Heart right ventricle (tissue), 16 donors: ENCODE measurements around the gene HPS1. TPM values are rescaled to one million over a fixed set of nuclear protein-coding genes. Genes with fewer than 3 reads are reported as not detected.

Experiments used
- ATAC-seq, 8 donors: fragments of 200-7000 bp; cut with Tn5 transposase; one replicate each; pipeline ENCODE4 v1.9.1; 2020; ENCODE audit warnings: mild to moderate bottlenecking in 8 of 8, moderate library complexity in 8 of 8, moderate number of reproducible peaks in 1 of 8
- DNase-seq, 2 donors: peaks; one replicate each; pipeline ENCODE4 v3.0.0-alpha.2; 2020
- H3K27ac ChIP-seq, 10 donors: fragments of 200-600 bp; sonication (generic) in 2 of 10; one replicate each; pipeline versions ENCODE4 v1.5.0 to v1.8.0; 2020 to 2022; ENCODE audit warnings: mild to moderate bottlenecking in 3 of 10
- H3K27me3 ChIP-seq, 7 donors: fragments of 200-600 bp; one replicate each; pipeline ENCODE4 v1.8.0; 2021 to 2022; ENCODE audit warnings: mild to moderate bottlenecking in 2 of 7
- H3K36me3 ChIP-seq, 9 donors: fragments of 200-600 bp; sonication (generic) in 1 of 9; one replicate each; pipeline versions ENCODE4 v1.5.0 to v1.8.0; 2020 to 2022; ENCODE audit warnings: mild to moderate bottlenecking in 2 of 9
- H3K4me1 ChIP-seq, 9 donors: fragments of 200-600 bp; sonication (generic) in 1 of 9; one replicate each; pipeline versions ENCODE4 v1.5.0 to v1.8.0; 2020 to 2022; ENCODE audit warnings: mild to moderate bottlenecking in 4 of 9
- H3K4me3 ChIP-seq, 10 donors: fragments of 200-600 bp; sonication (generic) in 2 of 10; one replicate each; pipeline versions ENCODE4 v1.5.0 to v1.8.0; 2020 to 2022; ENCODE audit warnings: mild to moderate bottlenecking in 7 of 10, moderate library complexity in 2 of 10
- H3K9me3 ChIP-seq, 11 donors: fragments of 200-600 bp in 10 of 11; sonication (generic) in 2 of 11; one replicate each; pipeline versions ENCODE4 v1.5.0 to v1.8.0; 2013 to 2022; ENCODE audit warnings: mild to moderate bottlenecking in 2 of 11, control low read depth in 1 of 11, moderate library complexity in 1 of 11
- CTCF ChIP-seq, 9 donors: fragments of 200-600 bp; sonication (generic) in 2 of 9; IDR thresholded peaks; one replicate each; pipeline versions ENCODE4 v1.5.0 to v1.8.0; 2021 to 2022; ENCODE audit warnings: antibody characterized with exemption in 9 of 9, mild to moderate bottlenecking in 5 of 9, moderate library complexity in 1 of 9
- WGBS, 2 donors: extraction: QIAGEN DNeasy Blood & Tissue Kit; methylation state at CpG; one replicate each; pipeline ENCODE4 v1.1.7; 2013; ENCODE audit warnings: inconsistent platforms in 1 of 2; 5-methylcytosine and 5-hydroxymethylcytosine counted together
- intact Hi-C, 10 donors: fragments of 100-400 bp; cut with DNase I; formaldehyde crosslinking; loops; one replicate each; pipeline versions ENCODE4 v1.11.1 to v1.14.2; 2022
- polyA plus RNA-seq, 2 donors: library from polyadenylated mRNA; stranded (reverse); fragments of 200-250 nt; gene quantifications; one replicate each; pipeline ENCODE4 v1.2.3, GENCODE V29; 2013
- total RNA-seq, 10 donors: library from RNA; stranded (reverse); fragmentation: NEBNext Ultra II Directional in 3 of 10; extraction: Animal tissue kit (Norgen Biotek cat#: 25700) in 3 of 10; gene quantifications; one replicate each; pipeline versions ENCODE4 v1.2.1 to v1.2.4, GENCODE V29; 2021 to 2023
- donor health status: Arrhythmogenic right ventricular cardiomyopathy.
- donor health status: ischemic (EF 13 %, LVEDD 7.1; RV severe dilation, severe dysfunction).
- donor health status: healthy with polysubstance abuse.
- donor health status: DM: no; HTN: yes; CAD: no.
- donor health status: DM: no; HTN: no; CAD: no.
- donor health status: ischemic (EF 25% LVEDD 6.9; RV normal size, moderate dysfunction).
- donor health status: ischemic (EF 25% LVEDD 5.7; RV mildly dilated, moderate dysfunction).
- donor health status: healthy.
- donor health status: DM: yes; HTN: yes; CAD: no.
- donor health status: Ischemic cardiomyopathy.
- donor health status: ischemic (EF 35%, LVEDD 5.7; RV mildly dilated, moderate dysfunction).
- donor health status: nonischemic (EF 11% LVEDD 7.7; RV severe dilation, severe dysfunction).
- donor health status: DM: yes; HTN: yes; CAD: no.
- donor health status: PGD.
- donor health status: ischemic (EF 29% LVEDD 5.4; RV normal size, mild dysfunction).
- donor health status: nonischemic (EF 23%, LVEDD 6.1; RV moderate dilation, normal function).

Gene HPS1
- total and polyA plus RNA-seq, 12 donors: 21.2 to 54.3 (median 33.4) TPM

- Histone ChIP-seq H3K4me1 (peaks cover 14 to 37% (median 24%) of the 10 kb centered on the region in 9 donors), H3K36me3 (peaks cover 0 to 64% (median 35%) of the 10 kb centered on the region in 9 donors), H3K27ac (no peak overlapping the region), H3K27me3 (no peaks in the 10 kb centered on the region), H3K4me3 (no peak overlapping the region), H3K9me3 (no peaks in the 10 kb centered on the region)
- 94 to 97% methylated on average over 19 of the region's 19 CpGs for WGBS, 2 donors
- intact Hi-C loops: loop anchor here in 2 of 10 donors (5.0 to 10.0 kb wide), 2 partner anchors 75 to 153 kb away; partner anchors contain the start of gene LOXL4 (in 2 of the 2)
- no peak for TF ChIP-seq CTCF (IDR thresholded peaks at IDR 0.05)
- ATAC-seq (no peak), DNase-seq (no peak)
Observed at GRCh38 chr10:98417481-98417959, 29.2 kb downstream of the HPS1 start.

- WGBS, 2 donors: 87 to 90% methylated on average over 18 of the region's 18 CpGs
- intact Hi-C loops: loop anchor here in 2 of 10 donors (5.0 to 10.0 kb wide), 2 partner anchors 74 to 152 kb away; partner anchors contain the start of gene LOXL4 (in 2 of the 2)
- Histone ChIP-seq H3K4me3 (no peak overlapping the region), H3K9me3 (no peaks in the 10 kb centered on the region), H3K36me3 (peaks cover 0 to 57% (median 30%) of the 10 kb centered on the region in 9 donors), H3K27me3 (no peaks in the 10 kb centered on the region), H3K27ac (no peak overlapping the region), H3K4me1 (peaks cover 16 to 44% (median 28%) of the 10 kb centered on the region in 9 donors)
- DNase-seq (no peak), ATAC-seq (no peak)
- TF ChIP-seq CTCF (IDR thresholded peaks at IDR 0.05): no peak
Observed at GRCh38 chr10:98416606-98417388, 29.9 kb downstream of the HPS1 start.

- intact Hi-C loops: loop anchor here in 2 of 10 donors (5.0 to 10.0 kb wide), 2 partner anchors 73 to 151 kb away; partner anchors contain the start of gene LOXL4 (in 2 of the 2)
- Histone ChIP-seq H3K4me1 (peaks cover 16 to 52% (median 36%) of the 10 kb centered on the region in 9 donors), H3K36me3 (peaks cover 0 to 48% (median 30%) of the 10 kb centered on the region in 9 donors), H3K27me3 (no peaks in the 10 kb centered on the region), H3K9me3 (no peaks in the 10 kb centered on the region), H3K4me3 (no peak overlapping the region), H3K27ac (peak overlapping the region in 9 of 10 donors; percentile 73 to 92 (median 85))
- WGBS, 2 donors: 48 to 56% methylated on average over 8 of the region's 8 CpGs
- no peak for TF ChIP-seq CTCF (IDR thresholded peaks at IDR 0.05)
- ATAC-seq (peak in 3 of 8 donors; percentile 2 to 18 (median 4)), DNase-seq (peak in 1 of 2 donors; percentile 43)
Observed at GRCh38 chr10:98415731-98416119, 31.0 kb downstream of the HPS1 start.

GRCh38 chr10:98414932-98415730 is 31.6 kb downstream of the HPS1 start, which contains the start of gene PYROXD2:
Gene PYROXD2, minus strand, starts transcription at chr10:98415182. Its CDS starts 47 bp downstream, at chr10:98415135.
- Histone ChIP-seq H3K27me3 (no peaks in the 10 kb centered on the region), H3K27ac (peak within 1 kb of the TSS; percentile 60 to 92 (median 84)), H3K4me3 (peak within 1 kb of the TSS; percentile 37 to 73 (median 64)), H3K36me3 (peaks cover 0 to 45% (median 27%) of the 10 kb centered on the region in 9 donors), H3K4me1 (peaks cover 16 to 48% (median 35%) of the 10 kb centered on the region in 9 donors), H3K9me3 (no peaks in the 10 kb centered on the region)
- TF ChIP-seq CTCF (IDR thresholded peaks at IDR 0.05): no peak
- DNase-seq (peak; percentile 94), ATAC-seq (peak; percentile 96 to 99 (median 98))
- 29 to 31% methylated on average over 25 of the region's 25 CpGs for WGBS, 2 donors
- intact Hi-C loops: loop anchor here in 3 of 10 donors (1.0 to 10.0 kb wide), 3 partner anchors 31 to 150 kb away; partner anchors contain the start of genes LOXL4 (in 2 of the 3) and HPS1 (in 1 of the 3)
